T47D (cell line): ENCODE measurements around the gene CIBAR2.

Source experiments
- DNase-seq, 2 experiments: peaks; one replicate each; pipeline versions ENCODE4 v3.0.0 to v3.0.0-alpha.2; 2011 to 2012; ENCODE audit warnings: low read depth in 1 of 2, low spot score in 1 of 2
- JUND ChIP-seq: IDR thresholded peaks from 2 replicates; pipeline ENCODE4 v1.6.1; 2012; ENCODE audit warnings: low read depth
- in situ Hi-C: cut with HindIII; loops from 2 replicates; pipeline ENCODE4 v1.10.0; 2016; ENCODE audit warnings: low sequenced_read_pairs, low pct_unique_long_range_greater_than_20kb

Gene CIBAR2

GRCh38 chr16:85112364-85112763, at the start of gene CIBAR2:
Gene CIBAR2, minus strand, starts transcription at chr16:85112472. Its CDS starts 120 bp downstream, at chr16:85112352.
- TF ChIP-seq JUND = no peak
- in situ Hi-C loops = no loop called here
- DNase-seq = peak in 1 of 2 experiments; percentile 25

- in situ Hi-C loops = no loop called here
- DNase-seq = no peak
- no peak for TF ChIP-seq JUND
These were observed 47.1 kb upstream of the CIBAR2 start for GRCh38 chr16:85159179-85159980.

- in situ Hi-C loops = no loop called here
- DNase-seq = no peak
- no peak for TF ChIP-seq JUND
These were observed 46.5 kb upstream of the CIBAR2 start for GRCh38 chr16:85158743-85159178.

GRCh38 chr16:85157813-85158742, 45.8 kb upstream of the CIBAR2 start:
- DNase-seq = no peak
- in situ Hi-C loops = no loop called here
- TF ChIP-seq JUND = no peak

GRCh38 chr16:85157372-85157771, 45.1 kb upstream of the CIBAR2 start:
- in situ Hi-C loops = no loop called here
- DNase-seq = no peak
- TF ChIP-seq JUND = no peak

- no peak for DNase-seq
- in situ Hi-C loops = no loop called here
- TF ChIP-seq JUND = no peak
These were observed 44.6 kb upstream of the CIBAR2 start for GRCh38 chr16:85156869-85157268.

- no peak for TF ChIP-seq JUND
- in situ Hi-C loops = no loop called here
- no peak for DNase-seq
These were observed 44.2 kb upstream of the CIBAR2 start for GRCh38 chr16:85156440-85156839.

- no peak for DNase-seq
- TF ChIP-seq JUND = no peak
- in situ Hi-C loops = no loop called here
These were observed 41.4 kb upstream of the CIBAR2 start for GRCh38 chr16:85153656-85154091.

GRCh38 chr16:85153046-85153445, 40.8 kb upstream of the CIBAR2 start:
- DNase-seq = no peak
- in situ Hi-C loops = no loop called here
- TF ChIP-seq JUND = no peak

GRCh38 chr16:85152414-85153030, 40.2 kb upstream of the CIBAR2 start:
- DNase-seq = no peak
- in situ Hi-C loops = no loop called here
- TF ChIP-seq JUND = no peak

- DNase-seq = no peak
- no peak for TF ChIP-seq JUND
- in situ Hi-C loops = no loop called here
These were observed 39.5 kb upstream of the CIBAR2 start for GRCh38 chr16:85151603-85152413.
